B cell (primary cell): ENCODE data around the gene HIPK1. TPM values are rescaled to one million over a fixed set of nuclear protein-coding genes. Genes with fewer than 3 reads are reported as not detected.

Source experiments
- ATAC-seq: fragments of 200-7000 bp; cut with Tn5 transposase; one replicate; pipeline ENCODE4 v1.10.0; 2021; ENCODE audit warnings: low read depth, mild to moderate bottlenecking, moderate number of reproducible peaks, moderate library complexity
- CTCF ChIA-PET: fragments of 350-600 bp; sonication (Branson Sonifier 250); formaldehyde crosslinking; loops from one replicate; lab custom pipeline; 2021; ENCODE audit warnings: antibody characterized with exemption, inconsistent platforms; lab: Charles Lee
- POLR2A ChIA-PET: fragments of 350-600 bp; sonication (Branson Sonifier 250); formaldehyde crosslinking; loops from one replicate; lab custom pipeline; 2021; ENCODE audit warnings: antibody characterized with exemption; lab: Charles Lee
- DNase-seq: peaks from one replicate; pipeline ENCODE4 v3.0.0; 2013
- H2AFZ ChIP-seq: 2 replicates; pipeline ENCODE4 v1.6.1; 2012; ENCODE audit warnings: mild to moderate bottlenecking, low read depth, low read length; ENCODE audit not compliant: insufficient read depth, poor library complexity, severe bottlenecking
- H3K27ac ChIP-seq, 2 donors: 1 replicate in 1 of 2; 2 replicates in 1 of 2; pipeline ENCODE4 v1.5.1; 2012 to 2013; ENCODE audit warnings: low read length in 2 of 2, mild to moderate bottlenecking in 2 of 2, moderate library complexity in 1 of 2
- H3K27me3 ChIP-seq, 4 experiments: fragments of 200-600 bp in 1 of 4; sonication (generic) in 1 of 4; replicated peaks in 1 of 4; 1 replicate in 2 of 4; 2 replicates in 2 of 4; pipeline versions ENCODE4 v1.6.1 to v1.7.0; 2013 to 2016; ENCODE audit warnings: low read length in 3 of 4, mild to moderate bottlenecking in 2 of 4, mixed read lengths in 1 of 4, moderate library complexity in 1 of 4; ENCODE audit not compliant: insufficient read depth in 4 of 4, control insufficient read depth in 3 of 4; ENCODE audit errors: control extremely low read depth in 1 of 4
- H3K36me3 ChIP-seq, 2 experiments: replicated peaks in 1 of 2; 1 replicate in 1 of 2; 2 replicates in 1 of 2; pipeline versions ENCODE4 v1.6.1 to v1.7.1; 2013; ENCODE audit warnings: low read length in 1 of 2; ENCODE audit not compliant: insufficient read depth in 2 of 2, control insufficient read depth in 1 of 2; ENCODE audit errors: control extremely low read depth in 1 of 2, extremely low read depth in 1 of 2
- H3K4me1 ChIP-seq, 2 donors: fragments of 200-600 bp in 1 of 2; sonication (generic) in 1 of 2; 1 replicate in 1 of 2; 2 replicates in 1 of 2; pipeline versions ENCODE4 v1.5.1 to v1.6.1; 2013 to 2017; ENCODE audit warnings: low read length in 2 of 2; ENCODE audit not compliant: control insufficient read depth in 2 of 2, insufficient read depth in 2 of 2
- H3K4me2 ChIP-seq: replicated peaks from 2 replicates; pipeline ENCODE3; 2012; ENCODE audit warnings: mild to moderate bottlenecking, low read depth, low read length; ENCODE audit not compliant: poor library complexity, severe bottlenecking
- H3K4me3 ChIP-seq, 5 experiments: fragments of 200-600 bp in 1 of 5; sonication (generic) in 1 of 5; 1 replicate in 3 of 5; 2 replicates in 2 of 5; pipeline versions ENCODE4 v1.5.1 to v1.7.0; 2011 to 2016; ENCODE audit warnings: low read length in 4 of 5, mild to moderate bottlenecking in 4 of 5, low read depth in 2 of 5, control low read depth in 1 of 5, moderate library complexity in 1 of 5; ENCODE audit not compliant: insufficient read depth in 1 of 5; ENCODE audit errors: control extremely low read depth in 1 of 5, extremely low read depth in 1 of 5
- H3K79me2 ChIP-seq: fragments of 200-600 bp; sonication (generic); one replicate; pipeline ENCODE4 v1.6.0; 2016; ENCODE audit warnings: low read length; ENCODE audit not compliant: control insufficient read depth, insufficient read depth
- H3K9ac ChIP-seq: fragments of 200-600 bp; sonication (generic); 2 replicates; pipeline ENCODE4 v1.6.1; 2017; ENCODE audit warnings: mild to moderate bottlenecking, low read length, moderate library complexity
- H3K9me3 ChIP-seq, 3 donors: one replicate each; pipeline versions ENCODE4 v1.6.1 to v1.7.1; 2013; ENCODE audit warnings: low read length in 2 of 3; ENCODE audit not compliant: control insufficient read depth in 2 of 3, insufficient read depth in 1 of 3; ENCODE audit errors: control extremely low read depth in 1 of 3
- H4K20me1 ChIP-seq: 2 replicates; pipeline ENCODE4 v1.6.0; 2012; ENCODE audit warnings: mild to moderate bottlenecking, low read length; ENCODE audit not compliant: insufficient read depth, control insufficient read depth, poor library complexity, severe bottlenecking
- H3K27ac Mint-ChIP-seq: one replicate; pipeline ENCODE4 v1.8.0; 2021; ENCODE audit warnings: mixed read lengths
- H3K27me3 Mint-ChIP-seq: one replicate; pipeline ENCODE4 v1.8.0; 2021; ENCODE audit warnings: mixed read lengths
- H3K4me1 Mint-ChIP-seq: one replicate; pipeline ENCODE4 v1.8.0; 2021; ENCODE audit warnings: mixed read lengths
- H3K4me3 Mint-ChIP-seq: one replicate; pipeline ENCODE4 v1.8.0; 2021; ENCODE audit warnings: mixed read lengths
- H3K9me3 Mint-ChIP-seq: one replicate; pipeline ENCODE4 v1.8.0; 2022; ENCODE audit warnings: mixed read lengths; ENCODE audit not compliant: insufficient read depth
- CTCF ChIP-seq: fragments of 200-600 bp; IDR thresholded peaks from one replicate; pipeline ENCODE4 v1.8.0; 2022; ENCODE audit warnings: antibody characterized with exemption, mild to moderate bottlenecking
- EZH2 ChIP-seq: IDR thresholded peaks from 2 replicates; pipeline ENCODE4 v1.6.1; 2012; ENCODE audit warnings: borderline replicate concordance, low read depth, mild to moderate bottlenecking, moderate library complexity, low read length; ENCODE audit not compliant: insufficient read depth, poor library complexity, severe bottlenecking
- WGBS: methylation state at CpG from one replicate; pipeline ENCODE4 v1.1.5; 2013; ENCODE audit warnings: missing lambda C conversion rate; ENCODE audit not compliant: insufficient coverage; 5-methylcytosine and 5-hydroxymethylcytosine counted together
- intact Hi-C: fragments of 100-400 bp; cut with micrococcal nuclease; formaldehyde crosslinking; loops from one replicate; pipeline ENCODE4 v1.10.0; 2022
- polyA plus RNA-seq: library from polyadenylated mRNA; depleted of rRNA; stranded (reverse); fragments of >200 nt; gene quantifications from 2 replicates; pipeline ENCODE4 v1.2.3, GENCODE V29; 2012
- total RNA-seq, 2 donors: library from RNA; stranded (reverse); fragments of 120-200 nt in 1 of 2; gene quantifications; 1 replicate in 1 of 2; 2 replicates in 1 of 2; pipeline versions ENCODE4 v1.2.3 to v1.2.4, GENCODE V29; 2013 to 2022

HIPK1 gene
- total and polyA plus RNA-seq, 2 donors (not counting 1 experiment from before 2014, with no cell fraction given) = 13.6 to 48.0 TPM

DNA sequence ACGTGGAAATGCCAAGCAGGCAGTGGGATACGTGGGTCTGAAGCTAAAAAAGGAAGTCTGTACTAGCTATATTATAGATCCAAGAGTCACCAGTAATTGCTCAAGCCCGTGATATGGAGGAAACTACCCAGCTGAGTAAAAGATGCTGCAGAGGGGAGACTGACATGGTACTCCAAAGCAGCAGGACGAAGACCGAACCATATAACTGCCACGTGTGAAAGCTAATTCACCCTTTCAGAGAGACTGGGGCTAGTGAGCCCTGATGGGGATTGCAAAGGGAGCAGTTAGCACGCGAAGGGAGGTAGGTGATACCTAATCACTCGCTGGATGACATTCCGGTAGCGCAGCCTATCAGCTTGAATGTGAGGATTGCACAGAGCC lies 24.8 kb upstream of the HIPK1 start:
- Histone ChIP-seq H3K4me1 (peaks cover 32 to 39% of the 10 kb centered on the region in 2 donors), H3K9me3 (no peaks in the 10 kb centered on the region), H3K4me3 (peak overlapping the region; percentile 87 to 98 (median 92)), H3K9ac (peak overlapping the region; percentile 85), H4K20me1 (no peaks in the 10 kb centered on the region), H3K4me2 (peak overlapping the region; percentile 83), H3K79me2 (peaks cover 41% of the 10 kb centered on the region), H3K27me3 (no peaks in the 10 kb centered on the region), H3K27ac (peak overlapping the region; percentile 87 to 93), H3K36me3 (peaks cover 3 to 40% of the 10 kb centered on the region in 2 experiments), H2AFZ (peak overlapping the region; percentile 96)
- Mint-ChIP-seq H3K9me3 (no peaks in the 10 kb centered on the region), H3K4me1 (peaks cover 43% of the 10 kb centered on the region), H3K27ac (peak overlapping the region; percentile 99), H3K27me3 (no peaks in the 10 kb centered on the region), H3K4me3 (peak overlapping the region; percentile 92)
- CTCF ChIA-PET = interaction anchor here (0.8 to 5.6 kb wide), 14 partner anchors 12 to 1189 kb away, joined by 3 to 94 read pairs (median 6); partner anchors contain the start of genes HIPK1 and PPM1J
- POLR2A ChIA-PET = interaction anchor here (1.0 to 3.5 kb wide), 5 partner anchors 25 to 92 kb away, joined by 4 to 50 read pairs (median 5); partner anchors contain the start of genes HIPK1 and RSBN1
- WGBS = 0% methylated on average over 9 of the region's 11 CpGs
- intact Hi-C loops = loop anchor here (1.0 to 10.0 kb wide), 2 partner anchors 45 to 1189 kb away; partner anchors contain the start of gene PPM1J
- ATAC-seq (peak; percentile 11), DNase-seq (no peak)
- TF ChIP-seq CTCF (no peak), EZH2 (no peak)
